Vagina (tissue), 2 donors: ENCODE measurements around the gene ZNF521.

ENCODE experiments used
- CTCF ChIP-seq, 3 experiments: fragments of 450-650 bp in 2 of 3; fragments of 200-600 bp in 1 of 3; sonication (generic) in 1 of 3; IDR thresholded peaks; one replicate each; pipeline ENCODE4 v1.5.1; 2017 to 2019; ENCODE audit warnings: antibody characterized with exemption in 3 of 3, mild to moderate bottlenecking in 2 of 3, moderate library complexity in 2 of 3
- POLR2A ChIP-seq, 2 donors: fragments of 450-650 bp; IDR thresholded peaks; one replicate each; pipeline ENCODE4 v1.6.1; 2017; ENCODE audit warnings: antibody characterized with exemption in 2 of 2, mild to moderate bottlenecking in 2 of 2, moderate library complexity in 2 of 2
- POLR2AphosphoS5 ChIP-seq, 2 donors: sonication (generic); formaldehyde crosslinking; IDR thresholded peaks; one replicate each; pipeline ENCODE4 v1.9.0; 2017; ENCODE audit warnings: antibody characterized with exemption in 2 of 2, mild to moderate bottlenecking in 2 of 2, low read depth in 1 of 2; ENCODE audit not compliant: insufficient read depth in 1 of 2

GRCh38 chr18:25299426-25300300 lies 52.3 kb downstream of the ZNF521 start:
- no peak for TF ChIP-seq POLR2AphosphoS5 (IDR thresholded peaks at IDR 0.05; ENCODE audit: insufficient read depth in 1 of 2, low read depth in 1 of 2)
- no peak for TF ChIP-seq CTCF (IDR thresholded peaks at IDR 0.05)
- TF ChIP-seq POLR2A (IDR thresholded peaks at IDR 0.05), result no peak
